GM21723 (cell line): Measurements from ENCODE around the gene ABL2.
"Not testable (repeated sequence)": the region's sequence is repeated elsewhere in the genome, so short reads cannot be mapped to it uniquely, and the experiment has no call there.

Experiments used
- ATAC-seq: cut with Tn5 transposase; IDR thresholded peaks from one replicate; pipeline ENCODE4 v1.9.1; 2021; ENCODE audit warnings: mild to moderate bottlenecking, moderate library complexity; ENCODE audit not compliant: unreplicated experiment

The ABL2 gene

GRCh38 chr1:179229214-179230140 lies at the start of gene ABL2:
Gene ABL2 (minus strand): TSS chr1:179229677. CDS start chr1:179229397, 280 bp downstream.
- peak; percentile 60 for ATAC-seq

- ATAC-seq: no peak
Observed at GRCh38 chr1:179278920-179279319, 49.4 kb upstream of the ABL2 start.

DNA sequence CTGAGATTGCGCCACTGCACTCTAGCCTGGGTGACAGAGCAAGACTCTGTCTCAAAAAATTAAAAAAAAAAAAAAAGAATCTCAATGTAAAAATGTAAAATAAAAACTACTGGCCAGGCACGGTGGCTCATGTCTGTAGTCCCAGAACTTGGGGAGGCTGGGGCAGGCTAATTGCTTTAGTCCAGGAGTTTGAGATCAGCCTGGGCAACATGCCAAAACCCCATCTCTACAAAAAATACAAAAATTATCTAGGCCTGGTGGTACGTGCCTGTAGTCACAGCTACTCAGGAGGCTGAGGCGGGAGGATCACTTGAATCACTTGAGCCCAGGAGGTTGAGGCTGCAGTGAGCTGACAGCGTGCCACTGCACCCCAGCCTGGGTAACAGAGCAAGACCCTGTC lies 44.9 kb upstream of the ABL2 start:
- ATAC-seq: not testable (repeated sequence)

GRCh38 chr1:179269071-179269470 lies 39.6 kb upstream of the ABL2 start:
- no peak for ATAC-seq

GRCh38 chr1:179264507-179264906 lies 35.0 kb upstream of the ABL2 start:
- ATAC-seq: no peak

DNA sequence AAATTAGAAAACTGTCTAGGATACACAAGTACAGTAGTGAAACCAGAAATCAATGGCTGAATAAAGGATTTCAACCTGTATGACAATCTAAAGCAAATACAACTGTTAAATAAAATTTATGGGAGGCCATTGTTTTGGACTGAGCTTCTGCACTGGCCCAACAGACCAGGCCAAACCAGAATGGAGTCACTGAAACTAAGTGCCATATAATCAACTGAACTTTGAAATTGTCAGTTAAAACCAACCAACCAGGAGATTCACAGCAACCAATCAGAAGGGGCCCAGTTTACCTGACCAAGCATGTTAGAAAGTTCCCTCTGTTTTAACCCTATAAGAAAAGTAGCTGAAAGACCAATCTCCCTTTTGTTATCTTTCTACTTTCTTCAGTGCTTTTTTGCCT lies 33.6 kb upstream of the ABL2 start:
- ATAC-seq: no peak

- ATAC-seq: no peak
Observed at GRCh38 chr1:179262183-179262582, 32.7 kb upstream of the ABL2 start.

DNA sequence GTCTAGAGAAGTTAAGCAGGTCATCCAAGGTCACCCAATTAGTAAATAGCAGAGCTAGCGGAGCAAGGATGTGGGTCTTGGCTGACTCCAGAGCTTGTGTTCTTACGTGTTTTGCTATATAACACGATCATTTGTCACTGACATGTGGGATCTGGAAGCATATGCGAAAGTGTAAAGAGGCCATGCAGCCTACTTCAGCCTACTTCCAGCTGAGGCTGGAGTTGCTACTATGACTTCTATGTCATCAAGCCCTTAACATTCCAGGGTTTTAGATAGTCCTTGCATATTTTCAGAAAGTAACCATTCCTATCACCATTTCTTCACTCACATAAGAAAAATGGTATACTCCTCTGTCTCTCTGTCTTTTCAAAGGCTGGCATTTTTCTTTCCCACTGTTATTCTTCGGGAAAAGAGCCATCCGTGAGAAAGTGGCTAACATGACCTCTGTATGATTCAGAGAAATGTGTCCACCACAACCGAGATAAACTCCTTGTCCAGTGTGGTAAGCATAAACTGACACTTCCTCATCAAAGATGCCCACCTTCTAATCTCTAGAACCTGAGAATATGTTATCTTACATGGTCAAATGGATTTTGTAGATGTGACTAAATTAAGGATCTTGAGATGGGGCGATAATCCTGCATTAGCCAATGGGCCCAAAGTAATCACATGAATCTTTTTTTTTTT lies 24.0 kb upstream of the ABL2 start:
- ATAC-seq: no peak

DNA sequence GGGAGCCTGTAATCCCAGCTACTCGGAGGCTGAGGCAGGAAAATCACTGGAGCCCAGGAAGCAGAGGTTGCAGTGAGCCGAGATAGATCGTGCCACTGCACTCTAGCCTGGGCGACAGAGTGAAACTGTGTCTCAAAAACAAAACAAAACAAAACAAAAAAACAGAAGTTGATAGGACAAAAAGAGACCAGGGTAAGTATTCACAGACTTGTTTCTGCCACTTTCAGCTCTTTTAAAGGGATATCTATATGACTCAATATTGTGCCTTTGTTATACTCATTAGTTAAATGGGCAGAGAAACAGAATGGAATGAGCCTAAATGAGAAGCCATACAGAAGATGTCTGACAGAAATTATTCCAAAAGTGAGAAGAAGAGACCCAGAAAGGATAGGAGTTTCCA lies 23.1 kb upstream of the ABL2 start:
- no peak for ATAC-seq

GRCh38 chr1:179251675-179252074 lies 22.2 kb upstream of the ABL2 start:
- no peak for ATAC-seq

DNA sequence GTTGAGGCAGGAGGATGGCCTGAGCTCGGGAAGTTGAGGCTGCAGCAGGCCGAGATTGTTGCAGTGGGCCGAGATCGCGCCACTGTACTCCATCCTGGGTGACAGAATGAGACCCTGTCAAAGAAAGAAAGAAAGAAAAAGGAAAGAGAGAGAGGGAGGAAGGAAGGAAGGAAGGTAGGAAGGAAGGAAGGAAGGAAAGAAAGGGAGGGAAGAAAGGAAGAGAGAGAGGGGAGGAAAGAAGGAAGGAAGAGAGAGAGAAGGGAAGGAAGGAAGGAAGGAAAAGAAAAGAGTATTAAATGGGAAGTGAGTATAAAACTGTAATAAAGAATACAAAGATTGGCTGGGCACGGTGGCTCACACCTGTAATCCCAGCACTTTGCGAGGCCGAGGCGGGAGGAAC lies 18.4 kb upstream of the ABL2 start:
- no peak for ATAC-seq

GRCh38 chr1:179245426-179245825 lies 15.9 kb upstream of the ABL2 start:
- not testable (repeated sequence) for ATAC-seq

- no peak for ATAC-seq
Observed at GRCh38 chr1:179241530-179242097, 12.1 kb upstream of the ABL2 start.

GRCh38 chr1:179237222-179237621 lies 7.7 kb upstream of the ABL2 start:
- ATAC-seq: no peak

DNA sequence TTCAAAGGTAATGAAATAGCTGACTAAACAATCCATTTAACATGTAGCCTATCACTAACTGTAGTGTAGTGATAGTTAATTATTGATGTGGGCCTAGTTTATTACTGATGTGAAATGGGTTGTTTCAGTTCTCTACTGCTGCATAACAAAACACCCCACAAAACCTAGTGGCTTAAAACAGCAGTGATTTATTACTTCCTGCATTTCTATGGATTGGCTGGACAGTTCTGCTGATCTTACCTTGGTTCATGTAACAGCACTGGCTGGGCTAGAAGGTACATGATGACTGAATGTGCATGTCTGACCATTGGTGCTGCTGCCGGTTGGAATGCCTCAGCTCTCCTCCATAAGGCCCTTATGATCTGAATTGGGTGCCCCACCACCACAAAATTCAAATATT lies 5.4 kb upstream of the ABL2 start:
- ATAC-seq: no peak

GRCh38 chr1:179231923-179232322 lies 2.4 kb upstream of the ABL2 start:
- no peak for ATAC-seq

GRCh38 chr1:179230721-179231120 lies 1.2 kb upstream of the ABL2 start:
- ATAC-seq: no peak

- no peak for ATAC-seq
Observed at GRCh38 chr1:179230251-179230650, 774 bp upstream of the ABL2 start.

DNA sequence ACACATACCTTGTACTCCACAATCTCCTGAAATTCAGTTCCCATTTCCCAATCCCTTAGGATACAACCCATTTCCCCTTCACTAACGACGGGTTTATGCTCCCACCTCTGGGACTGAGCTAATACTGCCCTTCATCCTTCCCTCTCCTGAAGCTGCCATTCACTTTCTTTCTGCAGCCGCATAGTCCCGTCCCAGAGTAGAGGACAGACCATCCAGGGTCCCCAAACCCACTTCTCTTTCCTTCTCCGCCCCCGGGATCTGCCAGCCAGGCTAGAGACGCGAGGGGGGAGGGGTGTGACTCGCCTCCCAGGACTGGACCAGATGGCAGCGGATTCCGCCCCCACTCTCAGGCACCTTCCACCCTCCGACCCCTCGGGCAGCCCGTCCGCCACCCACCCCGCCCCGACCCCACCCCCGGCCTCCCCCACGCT lies 679 bp downstream of the ABL2 start:
- ATAC-seq: peak; percentile 39

GRCh38 chr1:179226738-179227137 lies 2.7 kb downstream of the ABL2 start:
- ATAC-seq: no peak

- not testable (repeated sequence) for ATAC-seq
Observed at GRCh38 chr1:179224466-179224865, 5.0 kb downstream of the ABL2 start.

DNA sequence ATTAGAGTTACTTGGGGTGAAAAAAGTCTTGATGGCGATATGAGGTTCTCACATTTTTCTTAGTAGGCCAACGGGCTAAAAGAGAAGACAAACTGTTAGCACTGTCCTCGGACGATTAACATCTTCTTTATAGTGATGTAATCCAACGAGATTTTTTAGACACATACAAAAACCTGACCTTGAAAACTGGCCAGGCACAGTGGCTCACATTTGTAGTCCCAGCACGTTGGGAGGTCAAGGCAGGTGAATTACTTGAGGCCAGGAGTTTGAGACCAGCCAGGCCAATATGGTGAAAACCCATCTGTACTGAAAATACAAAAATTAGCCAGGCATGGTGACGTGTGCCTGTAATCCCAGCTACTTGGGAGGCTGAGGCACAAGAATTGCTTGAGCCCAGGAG lies 8.4 kb downstream of the ABL2 start:
- ATAC-seq: not testable (repeated sequence)
